Pancreas (tissue), 10 donors: ENCODE measurements around the gene AHNAK. TPM values are rescaled to one million over a fixed set of nuclear protein-coding genes. Genes with fewer than 3 reads are reported as not detected.
"Not testable (repeated sequence)": the region's sequence is repeated elsewhere in the genome, so short reads cannot be mapped to it uniquely, and the experiment has no call there.

Experiments used
- ATAC-seq, 4 donors: fragments of 200-7000 bp; cut with Tn5 transposase; one replicate each; pipeline versions ENCODE4 v1.8.0 to v1.9.1; 2020; ENCODE audit warnings: mild to moderate bottlenecking in 4 of 4, moderate library complexity in 4 of 4
- DNase-seq, 6 donors: peaks; one replicate each; pipeline ENCODE4 v3.0.0-alpha.2; 2020
- FAIRE-seq: peaks from 2 replicates; lab custom pipeline; 2012; peaks lifted over from hg19 to GRCh38; lab: Jason Lieb, UNC
- H3K27ac ChIP-seq, 4 donors: fragments of 200-600 bp; sonication (generic); 1 replicate in 3 of 4; 2 replicates in 1 of 4; pipeline versions ENCODE4 v1.5.0 to v1.8.0; 2020
- H3K27me3 ChIP-seq, 4 donors: fragments of 200-600 bp; one replicate each; pipeline ENCODE4 v1.8.0; 2021
- H3K36me3 ChIP-seq, 3 donors: fragments of 200-600 bp; sonication (generic) in 1 of 3; one replicate each; pipeline versions ENCODE4 v1.5.0 to v1.8.0; 2020 to 2021
- H3K4me1 ChIP-seq, 3 donors: fragments of 200-600 bp; one replicate each; pipeline ENCODE4 v1.8.0; 2021
- H3K4me3 ChIP-seq, 4 donors: fragments of 200-600 bp; sonication (generic) in 2 of 4; one replicate each; pipeline versions ENCODE4 v1.5.0 to v1.8.0; 2020 to 2021
- H3K9me3 ChIP-seq, 4 donors: fragments of 200-600 bp; one replicate each; pipeline ENCODE4 v1.8.0; 2021
- WGBS, 2 donors: extraction: QIAGEN DNeasy Blood & Tissue Kit; methylation state at CpG; one replicate each; pipeline ENCODE4 v1.1.7; 2013; 5-methylcytosine and 5-hydroxymethylcytosine counted together
- intact Hi-C, 3 donors: fragments of 100-400 bp; cut with DNase I; formaldehyde crosslinking; loops; one replicate each; pipeline versions ENCODE4 v1.11.1 to v1.14.2; 2022
- polyA plus RNA-seq, 2 donors: library from polyadenylated mRNA; stranded (reverse); fragments of 200-250 nt; gene quantifications; one replicate each; pipeline ENCODE4 v1.2.3, GENCODE V29; 2013
- total RNA-seq, 6 donors: library from RNA; stranded (reverse); fragmentation: NEBNext Ultra II Directional in 4 of 6; extraction: Animal tissue kit (Norgen Biotek cat#: 25700) in 4 of 6; gene quantifications; one replicate each; pipeline versions ENCODE4 v1.2.1 to v1.2.4, GENCODE V29; 2021 to 2023
- TF ChIP-seq, protein P1 (sequence below), 4 donors: fragments of 200-600 bp; sonication (generic) in 3 of 4; IDR thresholded peaks; one replicate each; pipeline versions ENCODE4 v1.5.0 to v1.8.0; 2021; ENCODE audit warnings: antibody characterized with exemption in 4 of 4
- donor health status: healthy with polysubstance abuse.
- donor health status: DM: no; HTN: no; CAD: no; lungs with moderate emphysema.
- donor health status: DM: no; HTN: no; CAD: no.
- donor health status: control.
- donor health status: control.
- donor health status: Bipolar disorder and iron deficiency.
- donor health status: DM: yes; HTN: yes; CAD: no.
- donor health status: DM: no; HTN: no; CAD: no.
- donor health status: DM: no; HTN: no; CAD: no.
- donor health status: DM: yes; HTN: yes; CAD: no.

AHNAK gene
- total and polyA plus RNA-seq, 8 donors, result 18.7 to 163 (median 66.8) TPM

GRCh38 chr11:62592146-62592815, 45.7 kb upstream of the AHNAK start:
- TF ChIP-seq, protein P1, sequence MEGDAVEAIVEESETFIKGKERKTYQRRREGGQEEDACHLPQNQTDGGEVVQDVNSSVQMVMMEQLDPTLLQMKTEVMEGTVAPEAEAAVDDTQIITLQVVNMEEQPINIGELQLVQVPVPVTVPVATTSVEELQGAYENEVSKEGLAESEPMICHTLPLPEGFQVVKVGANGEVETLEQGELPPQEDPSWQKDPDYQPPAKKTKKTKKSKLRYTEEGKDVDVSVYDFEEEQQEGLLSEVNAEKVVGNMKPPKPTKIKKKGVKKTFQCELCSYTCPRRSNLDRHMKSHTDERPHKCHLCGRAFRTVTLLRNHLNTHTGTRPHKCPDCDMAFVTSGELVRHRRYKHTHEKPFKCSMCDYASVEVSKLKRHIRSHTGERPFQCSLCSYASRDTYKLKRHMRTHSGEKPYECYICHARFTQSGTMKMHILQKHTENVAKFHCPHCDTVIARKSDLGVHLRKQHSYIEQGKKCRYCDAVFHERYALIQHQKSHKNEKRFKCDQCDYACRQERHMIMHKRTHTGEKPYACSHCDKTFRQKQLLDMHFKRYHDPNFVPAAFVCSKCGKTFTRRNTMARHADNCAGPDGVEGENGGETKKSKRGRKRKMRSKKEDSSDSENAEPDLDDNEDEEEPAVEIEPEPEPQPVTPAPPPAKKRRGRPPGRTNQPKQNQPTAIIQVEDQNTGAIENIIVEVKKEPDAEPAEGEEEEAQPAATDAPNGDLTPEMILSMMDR (IDR thresholded peaks at IDR 0.05), result no peak
- intact Hi-C loops, result no loop called here
- peak overlapping the region; percentile 21 to 77 (median 52) for H3K4me3 ChIP-seq
- peak overlapping the region; percentile 81 to 93 (median 88) for H3K27ac ChIP-seq
- H3K4me1 ChIP-seq, result peaks cover 8 to 23% (median 19%) of the 10 kb centered on the region in 3 donors
- no peaks in the 10 kb centered on the region for H3K9me3 ChIP-seq
- WGBS, 2 donors, result 5% methylated on average over 17 of the region's 17 CpGs
- no peaks in the 10 kb centered on the region for H3K27me3 ChIP-seq
- FAIRE-seq, result no peak
- peak; percentile 5 to 15 (median 7) for ATAC-seq
- no peak for DNase-seq
- peaks cover 0 to 49% (median 21%) of the 10 kb centered on the region in 3 donors for H3K36me3 ChIP-seq

- FAIRE-seq, result peak; percentile 49
- H3K4me3 ChIP-seq, result peak within 1 kb of the TSS; percentile 39 to 77 (median 54)
- no peaks in the 10 kb centered on the region for H3K9me3 ChIP-seq
- TF ChIP-seq, protein P1 (IDR thresholded peaks at IDR 0.05), result no peak
- peaks cover 0 to 48% (median 19%) of the 10 kb centered on the region in 3 donors for H3K36me3 ChIP-seq
- intact Hi-C loops, result no loop called here
- H3K27me3 ChIP-seq, result no peaks in the 10 kb centered on the region
- DNase-seq, result peak; percentile 90 to 97 (median 96)
- peak within 1 kb of the TSS; percentile 81 to 93 (median 88) for H3K27ac ChIP-seq
- H3K4me1 ChIP-seq, result peaks cover 8 to 23% (median 19%) of the 10 kb centered on the region in 3 donors
- peak; percentile 92 to 96 (median 93) for ATAC-seq
- WGBS, 2 donors, result 0% methylated on average over 58 of the region's 58 CpGs
These were observed 45.0 kb upstream of the AHNAK start, which contains the start of gene TUT1 for GRCh38 chr11:62591448-62592145. TSS of gene TUT1 (minus strand) at chr11:62591523. CDS start at chr11:62591485, 38 bp downstream.

DNA sequence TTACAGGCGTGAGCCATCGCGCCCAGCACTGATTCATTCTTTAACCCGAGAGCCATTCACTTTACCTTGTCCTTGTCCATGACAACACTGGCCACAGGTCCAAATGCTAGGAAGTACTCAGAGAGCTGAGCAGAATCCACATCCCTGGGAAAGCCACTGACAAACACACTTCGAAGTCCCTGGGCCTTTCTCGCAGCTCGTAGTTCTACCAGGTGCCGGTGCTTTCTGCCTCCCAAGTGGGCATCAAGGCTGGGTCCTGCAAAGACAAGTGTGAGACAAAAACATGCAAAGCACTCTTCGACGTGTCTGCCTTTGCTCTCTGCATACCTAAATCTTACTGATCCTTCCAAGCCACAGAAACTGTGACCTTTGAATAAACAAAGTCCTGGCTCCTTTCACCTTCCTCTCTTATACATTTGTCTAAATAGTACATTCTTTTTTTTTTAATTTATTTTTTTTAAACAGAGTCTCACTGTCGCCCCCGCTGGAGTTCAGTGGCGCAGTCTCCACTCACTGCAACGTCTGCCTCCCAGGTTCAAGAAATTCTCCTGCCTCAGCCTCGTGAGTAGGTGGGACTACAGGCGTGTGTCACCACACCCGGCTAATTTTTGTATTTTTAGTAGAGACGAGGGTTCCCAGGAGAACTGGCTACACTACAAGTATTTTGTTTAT, 42.5 kb upstream of the AHNAK start:
- Histone ChIP-seq H3K4me1 (peaks cover 8 to 23% (median 19%) of the 10 kb centered on the region in 3 donors), H3K9me3 (no peaks in the 10 kb centered on the region), H3K4me3 (no peak overlapping the region), H3K27me3 (no peaks in the 10 kb centered on the region), H3K36me3 (peaks cover 0 to 25% (median 8%) of the 10 kb centered on the region in 3 donors), H3K27ac (no peak overlapping the region)
- ATAC-seq (no peak), DNase-seq (peak in 2 of 6 donors; percentile 4 to 9), FAIRE-seq (no peak)
- intact Hi-C loops, result no loop called here
- 65 to 68% methylated on average over 18 of the region's 18 CpGs for WGBS, 2 donors
- TF ChIP-seq, protein P1 (IDR thresholded peaks at IDR 0.05), result no peak

GRCh38 chr11:62585356-62585755, 38.8 kb upstream of the AHNAK start:
- intact Hi-C loops, H3K27me3 ChIP-seq, ATAC-seq, H3K9me3 ChIP-seq, H3K4me3 ChIP-seq, FAIRE-seq, H3K27ac ChIP-seq: not testable (repeated sequence)
- DNase-seq, result peak in 1 of 6 donors; percentile 5
- 92 to 98% methylated on average over 7 of the region's 7 CpGs for WGBS, 2 donors
- peaks cover 6 to 10% (median 10%) of the 10 kb centered on the region in 3 donors for H3K4me1 ChIP-seq
- peaks cover 0 to 30% (median 8%) of the 10 kb centered on the region in 3 donors for H3K36me3 ChIP-seq

- H3K4me1 ChIP-seq, H3K9me3 ChIP-seq, H3K27me3 ChIP-seq, DNase-seq, FAIRE-seq, intact Hi-C loops, H3K27ac ChIP-seq, H3K4me3 ChIP-seq, ATAC-seq: not testable (repeated sequence)
- peaks cover 0 to 27% (median 16%) of the 10 kb centered on the region in 3 donors for H3K36me3 ChIP-seq
- 96 to 97% methylated on average over 4 of the region's 4 CpGs for WGBS, 2 donors
These were observed 35.1 kb upstream of the AHNAK start for GRCh38 chr11:62581735-62582134.
